Activated CD4-positive, alpha-beta T cell treated with anti-CD3 and anti-CD28 coated beads, Interleukin-2, amount 50 U/mL, for 16 hours (primary cell): Measurements from ENCODE around the gene COL11A2.

Source experiments
- DNase-seq: peaks from one replicate; pipeline ENCODE4 v3.0.0-alpha.2; 2020

COL11A2 gene

DNA sequence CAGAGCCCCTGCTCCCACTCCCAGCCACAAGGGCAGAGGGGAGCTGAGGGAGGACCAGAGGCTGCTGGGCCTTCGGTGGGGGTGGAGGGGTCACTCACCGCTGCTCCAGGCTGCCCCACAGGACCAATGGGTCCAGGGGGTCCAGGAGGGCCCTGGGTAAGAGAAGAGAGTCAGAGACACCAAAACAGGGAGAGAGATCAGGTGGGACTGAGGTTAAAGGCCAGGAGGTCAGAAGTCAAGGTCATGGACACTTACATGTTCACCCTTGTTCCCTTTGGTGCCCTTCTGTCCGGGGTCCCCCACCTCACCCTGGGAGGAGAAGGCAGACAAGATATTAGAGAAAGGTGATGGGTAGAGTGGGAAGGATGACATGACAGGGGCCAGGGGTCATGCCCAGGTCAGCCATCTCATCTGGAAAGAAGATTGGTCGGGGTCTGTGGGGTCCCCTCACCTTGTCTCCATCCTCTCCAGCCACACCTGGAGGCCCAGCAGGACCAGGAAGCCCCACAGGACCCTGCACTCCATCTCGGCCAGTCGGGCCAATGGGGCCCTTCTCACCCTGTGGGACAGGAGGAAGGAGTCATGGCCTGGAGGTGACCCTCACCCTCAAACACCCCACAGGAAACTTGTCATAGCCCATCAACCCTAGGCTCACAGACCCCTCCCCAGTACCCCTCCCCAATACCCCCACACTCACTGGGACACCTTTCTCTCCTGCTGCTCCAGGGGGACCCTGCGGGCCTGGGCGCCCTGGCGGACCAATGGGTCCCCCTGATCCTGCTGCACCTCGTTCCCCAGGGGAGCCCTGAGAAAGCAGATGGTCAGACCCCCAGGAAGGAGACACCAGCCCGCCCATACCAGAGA, 21.0 kb downstream of the COL11A2 start:
- DNase-seq: no peak

DNA sequence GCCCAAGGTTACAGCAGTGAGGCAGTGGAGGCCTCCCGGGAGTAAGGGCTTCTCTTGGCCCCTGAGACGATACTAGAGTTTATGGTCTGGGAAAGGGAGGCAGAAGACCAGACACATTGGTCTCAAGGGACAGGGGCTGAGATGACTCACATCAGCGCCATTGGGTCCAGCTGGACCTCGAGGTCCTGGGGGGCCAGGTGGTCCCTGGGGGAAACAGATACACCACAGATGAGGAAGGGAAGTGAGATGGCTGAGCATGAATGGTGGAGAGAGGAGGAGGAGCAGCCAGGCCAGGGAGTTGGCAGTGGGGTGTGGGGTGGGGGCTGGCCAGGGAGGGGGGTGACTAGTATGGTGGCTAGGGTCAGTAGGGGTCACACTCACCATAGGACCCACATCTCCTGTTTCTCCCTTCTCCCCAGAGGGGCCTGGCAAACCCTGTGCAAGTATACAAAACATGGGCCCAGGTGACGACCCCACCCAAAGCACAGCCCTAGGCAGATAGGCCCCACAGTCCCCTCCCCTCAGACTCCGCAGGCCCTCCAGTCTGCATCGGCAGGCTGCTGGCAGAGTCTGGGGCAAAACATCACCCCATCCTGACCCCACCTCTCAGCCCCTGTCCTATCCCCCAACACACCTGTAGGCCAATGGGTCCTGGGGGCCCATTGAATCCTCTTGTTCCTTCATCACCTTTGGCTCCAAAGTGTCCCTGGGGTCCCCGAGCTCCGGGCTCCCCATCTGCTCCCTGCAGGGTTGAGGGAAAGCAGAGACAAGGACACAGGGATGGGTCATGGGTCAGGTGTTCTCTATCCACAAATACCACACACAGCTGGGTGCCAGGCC, 21.9 kb downstream of the COL11A2 start:
- DNase-seq: no peak

DNA sequence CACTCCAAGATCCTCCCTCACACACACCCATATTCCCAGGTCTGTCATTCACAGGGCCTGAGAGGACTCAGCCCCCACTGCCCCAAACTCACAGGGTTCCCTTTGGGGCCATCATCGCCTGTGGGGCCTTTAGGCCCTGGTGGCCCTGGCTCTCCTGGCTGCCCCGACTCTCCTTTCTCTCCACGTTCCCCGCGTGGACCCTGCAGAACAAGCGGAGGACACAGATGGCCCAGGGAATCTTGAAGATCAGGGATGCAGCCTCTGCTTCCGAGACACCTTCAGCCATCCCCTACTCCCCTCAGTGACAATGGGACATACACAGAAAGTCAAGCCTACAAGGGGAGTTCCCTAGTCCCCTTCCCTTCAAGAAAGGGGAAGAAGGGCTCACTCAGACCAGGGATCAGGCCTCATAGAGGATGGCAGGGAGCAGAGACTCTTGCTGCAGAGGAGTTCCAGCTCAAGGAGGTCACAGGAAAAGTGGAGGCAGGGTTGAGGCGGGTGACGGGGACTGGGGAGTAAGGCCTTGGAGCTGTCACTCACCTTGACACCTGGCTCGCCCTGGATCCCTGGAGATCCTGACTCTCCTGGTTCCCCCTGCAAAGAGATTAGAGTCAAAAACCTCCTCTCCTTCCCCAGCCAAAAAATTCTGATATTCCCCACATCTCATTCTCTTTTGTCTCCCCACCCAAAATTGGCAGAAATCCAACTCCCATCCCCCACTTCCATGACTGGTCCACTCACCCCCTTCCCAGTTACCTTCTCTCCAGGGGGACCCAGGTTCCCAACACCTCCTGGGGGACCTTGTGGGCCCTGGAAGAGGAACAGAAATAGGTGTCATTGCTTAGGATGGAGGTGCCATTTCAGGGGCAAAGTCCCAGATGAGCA, 22.7 kb downstream of the COL11A2 start:
- DNase-seq: no peak

DNA sequence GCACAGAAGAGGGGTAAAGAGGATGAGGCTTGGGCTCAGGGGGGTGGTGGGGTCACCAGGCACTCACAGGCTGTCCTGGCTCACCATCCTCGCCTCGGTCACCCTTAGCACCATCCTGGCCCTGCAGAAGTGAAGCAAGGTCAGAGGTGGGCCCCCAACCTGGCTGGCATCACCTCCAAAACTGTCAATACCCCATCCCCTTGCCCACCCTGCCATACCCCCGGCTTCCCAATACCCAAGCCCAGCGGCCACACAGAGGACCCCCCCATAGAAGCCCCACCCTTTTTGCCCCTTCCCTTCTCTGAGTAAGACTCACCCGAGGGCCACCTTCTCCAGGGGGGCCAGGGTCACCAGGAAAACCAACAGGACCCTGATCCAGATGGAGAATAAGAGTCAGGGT, 23.6 kb downstream of the COL11A2 start:
- DNase-seq: no peak

DNA sequence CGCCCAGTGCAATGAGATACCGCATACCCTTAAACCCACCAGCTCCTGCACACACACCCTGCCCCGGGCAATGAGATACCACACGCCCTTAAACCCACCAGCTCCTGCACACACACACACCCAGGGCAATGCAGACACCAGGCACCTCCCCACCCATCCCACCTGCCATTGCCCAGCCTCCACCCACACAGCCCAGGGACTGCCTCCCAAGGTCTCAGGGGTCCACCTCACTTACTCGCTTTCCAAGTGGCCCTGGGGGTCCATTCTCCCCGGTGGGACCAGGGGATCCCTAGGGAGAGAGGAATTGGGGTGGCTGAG, 24.0 kb downstream of the COL11A2 start:
- DNase-seq: no peak

DNA sequence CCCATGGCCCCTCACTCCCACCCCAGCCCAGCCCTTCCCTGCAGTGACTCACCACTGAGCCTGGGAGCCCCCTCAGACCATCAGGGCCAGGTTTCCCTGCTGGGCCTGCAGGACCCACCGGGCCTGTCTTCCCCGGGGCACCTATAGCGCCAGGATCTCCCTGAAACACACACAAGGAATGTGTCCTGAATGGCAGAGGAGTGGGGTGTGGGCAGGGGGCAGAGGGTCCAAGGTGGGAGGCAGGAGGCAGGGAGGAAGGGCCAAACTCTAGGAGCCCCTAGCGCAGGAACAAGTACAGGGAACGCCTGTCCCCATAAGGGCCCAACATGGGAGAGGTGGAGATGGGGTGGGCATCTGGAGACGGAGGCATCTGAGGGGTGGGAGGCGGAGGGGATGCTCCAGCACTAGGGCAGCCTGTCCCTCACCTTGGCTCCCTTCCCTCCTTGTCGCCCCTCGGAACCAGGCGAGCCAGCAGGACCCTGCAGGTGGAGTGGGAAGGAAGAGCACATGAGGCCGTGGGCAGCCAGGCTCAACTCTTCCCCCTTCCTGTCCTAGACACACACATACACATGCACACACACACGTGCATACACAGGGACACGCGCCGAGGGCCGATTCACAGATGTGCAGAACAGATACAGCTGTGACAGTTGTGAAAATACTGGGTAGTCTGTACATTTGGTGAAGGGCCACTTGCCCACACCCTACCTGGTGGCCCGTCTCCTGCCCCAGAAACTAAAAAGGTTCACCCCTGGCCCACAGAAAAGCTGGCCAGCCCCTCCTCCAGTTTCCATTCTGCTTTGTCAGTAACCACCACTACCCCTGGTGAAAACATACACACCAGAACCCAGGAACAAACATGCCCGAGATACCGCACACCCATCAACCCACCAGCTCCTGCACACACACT, 24.6 kb downstream of the COL11A2 start:
- no peak for DNase-seq

DNA sequence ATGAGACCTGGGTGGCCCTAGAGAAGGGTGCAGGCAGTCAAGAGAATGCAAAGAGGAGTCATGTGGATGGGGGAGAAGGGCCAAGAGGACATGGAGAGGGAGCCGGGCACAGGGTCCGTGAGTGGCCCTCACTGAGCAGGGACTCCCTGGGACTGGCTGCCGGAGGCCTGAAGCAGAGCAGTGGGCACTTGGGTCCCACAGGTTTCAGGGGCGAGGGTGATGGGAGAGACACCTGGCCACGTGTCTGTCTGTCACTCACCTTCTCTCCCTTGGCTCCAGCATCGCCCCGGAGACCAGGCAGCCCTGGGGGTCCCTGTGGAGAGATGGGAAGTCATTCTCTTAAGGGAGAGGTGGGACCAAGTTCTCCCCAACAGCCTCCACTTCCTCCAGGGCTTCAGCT, 25.5 kb downstream of the COL11A2 start:
- DNase-seq: no peak

DNA sequence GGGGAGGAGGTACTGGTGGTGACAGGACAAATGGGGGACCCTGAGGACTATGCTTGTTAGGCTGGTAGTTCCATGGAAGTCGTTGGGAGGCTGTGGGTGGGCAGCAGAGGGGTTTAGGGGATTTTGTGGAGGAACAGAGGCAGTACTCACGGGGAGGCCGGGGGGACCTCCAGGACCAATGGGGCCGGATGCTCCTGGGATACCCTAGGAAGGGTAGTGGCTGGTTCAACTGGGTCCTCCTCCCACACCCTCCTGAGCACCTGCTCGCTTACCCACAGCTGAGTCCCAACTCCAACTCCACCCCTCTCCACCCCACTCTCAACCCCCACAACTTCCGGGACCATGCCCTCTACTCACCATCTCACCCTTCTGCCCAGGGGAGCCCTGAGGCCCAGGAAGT, 25.9 kb downstream of the COL11A2 start:
- no peak for DNase-seq

DNA sequence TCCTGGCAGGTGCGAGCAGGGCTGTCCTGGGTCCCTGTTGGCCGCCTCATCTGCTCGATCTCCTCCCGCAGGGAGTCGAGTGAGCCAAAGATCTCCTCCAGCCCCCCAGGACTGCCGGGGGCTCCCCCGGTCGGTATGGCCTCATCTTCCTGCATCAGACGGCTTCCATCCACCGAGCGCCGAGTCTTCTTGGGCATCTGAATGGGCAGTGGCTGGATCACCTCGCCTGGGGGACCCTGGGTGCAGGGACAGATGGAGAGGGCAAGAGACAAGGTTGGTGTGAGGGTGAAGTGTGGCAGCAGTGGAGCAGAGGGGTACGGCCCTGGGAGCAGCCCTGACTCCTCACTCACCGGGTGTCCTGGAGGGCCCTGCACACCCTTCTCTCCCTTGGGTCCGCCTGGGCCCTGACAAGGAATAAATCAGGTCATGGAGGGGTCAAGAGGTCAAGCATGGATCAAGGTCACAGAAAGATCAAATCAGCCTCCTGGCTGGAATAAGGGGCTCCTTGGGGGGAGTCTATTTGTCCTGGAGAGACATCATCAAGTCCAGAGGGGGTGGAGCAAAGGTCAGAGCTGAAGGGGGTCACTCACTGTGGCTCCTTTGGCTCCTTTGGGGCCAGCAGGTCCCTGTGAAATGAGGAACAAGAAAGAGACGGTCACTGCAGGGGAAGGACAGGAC, 26.5 kb downstream of the COL11A2 start:
- no peak for DNase-seq

DNA sequence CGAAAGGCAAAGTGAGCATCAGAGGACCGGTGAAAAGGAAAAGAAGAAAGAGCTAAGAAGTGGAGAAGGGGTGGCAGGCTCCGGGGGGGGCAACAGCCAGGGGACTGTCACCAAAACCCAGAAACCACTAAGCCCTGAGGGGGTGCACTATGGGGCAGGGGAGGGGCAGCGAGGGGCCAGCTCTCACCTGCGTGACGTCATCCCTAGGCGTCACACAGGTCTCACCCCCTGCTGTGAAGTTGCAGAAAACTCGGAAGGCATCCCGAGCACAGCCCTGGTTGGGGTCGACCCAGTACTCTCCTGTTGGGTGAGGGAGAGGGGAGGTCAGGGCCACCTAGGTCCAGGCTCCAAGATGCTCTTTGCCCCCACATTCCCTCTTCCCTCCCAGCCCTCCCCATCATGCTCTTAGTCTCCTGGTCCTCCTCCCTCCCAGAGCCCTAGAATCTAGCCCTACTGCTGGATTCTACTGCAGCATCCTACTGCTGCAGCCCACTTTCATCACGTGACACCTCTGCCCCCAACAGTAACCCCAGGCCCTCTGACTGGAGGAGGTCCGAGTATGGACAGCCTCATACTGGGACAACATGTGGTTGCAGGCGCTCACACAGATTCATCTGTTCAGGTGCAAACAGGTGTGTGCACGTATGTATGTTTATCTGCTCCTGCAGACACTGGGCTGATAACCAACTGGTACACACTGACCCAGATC, 27.4 kb downstream of the COL11A2 start:
- no peak for DNase-seq

DNA sequence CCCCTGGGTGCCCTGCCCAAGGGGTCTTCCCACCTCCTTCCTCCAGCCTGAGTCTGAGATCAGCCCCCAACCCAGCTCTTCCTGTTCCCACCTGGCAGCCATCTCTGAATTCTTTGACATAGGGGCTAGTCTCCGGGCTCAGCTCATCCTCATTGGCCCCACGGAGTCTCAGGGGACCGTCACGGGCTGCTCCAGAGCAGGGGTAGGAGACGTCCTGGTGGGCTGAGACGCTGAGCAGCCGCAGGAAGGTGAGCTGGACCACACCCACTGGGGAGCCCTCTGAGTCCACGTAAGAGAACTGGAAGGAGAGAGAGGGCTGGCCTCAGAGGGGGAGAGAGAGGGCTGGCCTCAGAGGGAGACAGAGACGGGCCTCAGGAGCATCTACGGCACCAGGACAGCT, 28.1 kb downstream of the COL11A2 start:
- no peak for DNase-seq

DNA sequence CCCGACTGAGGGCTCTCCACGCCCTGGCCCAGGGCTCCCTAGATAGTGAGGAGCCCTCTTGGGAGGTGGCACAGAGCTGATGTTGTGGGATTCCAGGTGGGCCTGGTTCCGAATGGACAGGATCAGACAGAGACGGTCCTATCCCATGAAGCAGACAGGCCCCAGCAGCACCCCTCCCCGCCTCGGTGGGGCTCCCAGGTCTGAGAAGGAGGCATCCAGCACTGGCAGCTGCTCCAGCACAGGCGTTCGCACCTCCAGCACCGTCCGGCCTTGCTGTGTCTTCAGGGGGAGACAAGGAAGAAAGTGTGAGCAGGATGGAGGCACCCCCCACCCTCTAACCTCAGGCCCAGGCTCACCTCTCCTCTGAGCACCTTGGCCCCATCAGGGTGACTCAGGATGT, 28.7 kb downstream of the COL11A2 start:
- DNase-seq: no peak

DNA sequence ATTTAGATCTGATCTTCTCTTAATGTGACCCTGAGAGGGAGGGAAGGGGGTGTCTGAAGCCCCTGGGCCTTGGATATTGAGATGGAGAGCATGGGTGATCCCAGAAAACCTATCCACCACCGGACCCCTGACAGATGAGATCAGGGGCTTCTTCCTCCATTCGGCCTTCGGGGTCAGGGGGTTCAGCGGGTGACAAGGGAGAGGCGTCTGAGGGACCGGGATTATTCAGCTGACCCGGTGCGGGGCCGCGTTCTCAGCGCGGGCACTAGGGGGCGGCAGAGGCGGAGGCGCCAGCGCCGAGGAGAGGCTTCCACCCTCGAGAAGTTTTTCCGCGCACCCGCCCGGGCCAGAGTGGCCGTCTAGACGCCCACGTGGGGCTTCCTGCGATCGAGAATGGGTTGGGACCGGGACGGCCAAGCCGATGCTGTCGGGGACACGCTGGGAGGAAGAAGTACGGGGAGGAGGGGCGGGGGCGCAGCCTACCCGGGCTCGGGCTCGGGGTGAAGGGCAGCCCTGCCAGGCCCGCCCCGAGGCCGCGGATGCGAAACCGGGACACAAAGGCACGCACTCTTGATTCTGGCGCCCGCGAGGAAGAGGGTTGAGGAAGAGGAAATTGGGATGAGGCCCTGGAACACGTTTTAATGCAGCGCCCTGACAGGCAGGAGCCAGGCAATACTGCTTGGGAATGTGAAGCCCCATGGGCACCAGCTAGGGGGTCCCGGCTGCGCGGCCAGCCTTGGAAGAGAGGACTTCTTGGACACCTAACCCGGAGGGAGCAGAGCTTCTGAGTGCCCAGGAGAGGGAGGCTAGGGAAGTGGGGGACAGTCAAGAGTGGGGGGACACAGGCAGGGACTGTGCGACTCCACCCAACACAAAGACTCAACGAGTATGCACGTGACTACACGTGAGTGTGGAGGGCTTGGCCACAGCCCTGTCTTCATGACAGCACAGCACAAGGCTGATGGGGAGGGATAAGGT, 30.6 kb downstream of the COL11A2 start:
- peak; percentile 87 for DNase-seq

DNA sequence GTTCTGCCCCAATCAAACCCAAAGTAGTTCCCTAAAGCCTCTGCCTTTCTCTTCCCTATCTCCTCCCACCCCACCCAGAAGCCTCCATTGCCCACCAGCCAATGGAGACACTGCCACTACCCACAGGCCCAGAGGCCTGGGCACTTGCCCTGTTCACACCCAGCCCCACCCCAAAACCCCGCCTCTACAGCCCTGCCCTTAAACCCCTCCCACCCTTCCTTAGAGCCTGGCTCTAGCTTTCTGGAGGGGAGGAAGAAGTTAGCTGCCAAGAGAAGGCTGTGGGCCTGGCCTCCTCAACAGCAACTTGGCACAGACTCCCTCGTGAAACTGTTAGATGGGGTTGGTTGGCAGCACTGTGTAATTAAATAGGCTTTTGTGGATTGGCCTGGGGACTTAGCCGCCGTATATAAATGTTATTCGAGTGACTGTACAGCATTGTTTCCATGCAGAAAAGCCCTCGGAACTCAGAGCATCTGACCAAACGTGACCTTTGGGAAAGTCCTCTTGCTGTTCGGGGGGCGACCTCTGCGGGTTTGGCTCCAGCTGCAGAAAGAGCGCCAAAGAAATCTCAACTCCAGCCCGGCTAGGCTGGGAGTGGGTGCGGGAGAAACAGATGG, 31.4 kb downstream of the COL11A2 start:
- no peak for DNase-seq

DNA sequence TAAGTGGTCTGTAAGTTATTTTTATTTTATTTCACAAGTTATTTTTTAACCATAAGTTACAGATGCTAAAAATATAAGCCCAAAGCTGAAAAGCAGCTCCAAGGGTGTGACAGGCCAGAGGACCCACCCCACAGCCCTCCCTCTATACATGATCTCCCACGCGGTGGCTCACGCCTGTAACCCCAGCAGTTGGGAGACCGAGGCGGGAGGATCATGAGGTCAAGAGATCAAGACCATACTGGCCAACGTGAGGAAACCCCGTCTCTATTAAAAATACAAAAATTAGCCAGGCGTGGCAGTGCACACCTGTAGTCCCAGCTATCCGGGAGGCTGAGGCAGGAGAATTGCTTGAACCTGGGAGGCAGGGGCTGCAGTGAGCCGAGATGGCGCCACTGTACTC, 32.2 kb downstream of the COL11A2 start:
- DNase-seq: no peak

DNA sequence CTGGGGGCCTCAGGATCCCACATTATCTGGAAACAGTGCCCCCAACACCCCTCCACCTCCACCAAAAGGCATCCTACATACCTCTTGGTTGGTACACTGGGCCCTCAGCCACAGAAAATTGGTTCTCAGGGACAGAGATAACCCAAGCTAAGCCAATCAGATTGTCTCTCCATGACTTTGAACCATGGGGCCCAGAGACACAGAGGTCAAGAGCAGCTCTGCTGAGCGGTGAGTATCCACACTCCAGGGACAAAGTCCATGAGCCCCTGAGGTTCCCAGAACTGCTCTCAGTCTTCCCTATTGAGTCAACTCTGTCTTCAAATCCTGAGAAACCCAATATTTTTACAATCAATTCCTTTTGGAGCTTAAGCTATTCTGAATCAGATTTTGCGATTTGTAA, 35.3 kb downstream of the COL11A2 start:
- DNase-seq: no peak

DNA sequence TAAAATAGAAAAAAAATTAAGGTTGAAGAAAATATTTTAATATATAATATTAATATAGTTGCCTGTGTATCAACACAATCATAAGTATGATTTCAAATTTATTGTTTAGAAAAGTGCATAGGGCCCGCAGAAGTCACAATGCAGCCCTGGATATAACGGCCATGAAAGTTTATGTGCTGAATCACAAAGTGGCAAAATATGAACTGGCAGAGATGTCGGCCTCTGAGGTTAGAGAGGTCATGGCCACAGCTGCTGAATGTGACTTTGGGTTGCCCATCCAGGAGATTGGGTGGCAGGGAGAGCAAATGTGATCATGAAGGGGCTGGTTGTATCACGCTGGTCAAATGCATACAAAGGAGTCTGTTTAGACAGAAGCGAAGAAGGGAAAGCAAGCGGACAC, 35.7 kb downstream of the COL11A2 start:
- DNase-seq: no peak

DNA sequence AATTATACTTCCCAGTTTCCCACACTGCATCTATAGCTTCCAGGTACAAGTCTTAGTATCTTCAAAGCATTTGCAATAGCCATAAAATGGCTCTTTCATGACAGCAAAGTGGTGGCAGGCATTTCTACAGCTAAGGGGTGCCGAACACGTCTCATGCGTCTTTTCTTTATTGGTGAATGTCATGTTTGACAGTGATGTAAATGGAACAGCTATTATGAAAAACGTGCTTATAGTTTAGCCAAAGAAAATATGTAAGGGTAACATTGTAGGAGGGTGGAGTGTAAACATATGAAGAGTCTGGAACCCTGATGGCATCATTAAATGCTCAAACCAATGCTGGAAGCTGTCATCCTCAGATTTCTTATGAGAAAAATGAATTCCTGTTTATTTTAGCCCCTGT, 37.9 kb downstream of the COL11A2 start:
- DNase-seq: no peak

DNA sequence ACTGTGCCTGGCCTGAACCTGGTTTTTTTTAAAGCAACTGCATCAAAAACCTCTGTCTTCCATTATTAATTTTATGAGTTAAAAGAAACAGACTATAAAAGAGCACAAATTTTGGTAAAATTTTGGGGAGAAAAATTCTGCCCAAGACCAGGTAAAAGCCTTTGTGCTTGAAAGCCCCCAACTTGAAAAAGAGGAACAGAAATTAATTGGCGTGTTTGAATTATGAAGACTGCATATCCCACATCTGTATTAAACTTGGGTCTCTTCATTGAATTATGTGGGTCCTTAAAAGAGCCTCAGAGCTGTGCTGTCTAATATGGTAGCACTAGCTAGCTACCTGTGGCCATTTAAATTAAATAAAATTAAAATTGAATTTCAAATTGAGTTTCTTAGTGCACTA, 41.2 kb downstream of the COL11A2 start:
- no peak for DNase-seq
